ENCODE results near the gene FAM234B.

Gene FAM234B, protein sequence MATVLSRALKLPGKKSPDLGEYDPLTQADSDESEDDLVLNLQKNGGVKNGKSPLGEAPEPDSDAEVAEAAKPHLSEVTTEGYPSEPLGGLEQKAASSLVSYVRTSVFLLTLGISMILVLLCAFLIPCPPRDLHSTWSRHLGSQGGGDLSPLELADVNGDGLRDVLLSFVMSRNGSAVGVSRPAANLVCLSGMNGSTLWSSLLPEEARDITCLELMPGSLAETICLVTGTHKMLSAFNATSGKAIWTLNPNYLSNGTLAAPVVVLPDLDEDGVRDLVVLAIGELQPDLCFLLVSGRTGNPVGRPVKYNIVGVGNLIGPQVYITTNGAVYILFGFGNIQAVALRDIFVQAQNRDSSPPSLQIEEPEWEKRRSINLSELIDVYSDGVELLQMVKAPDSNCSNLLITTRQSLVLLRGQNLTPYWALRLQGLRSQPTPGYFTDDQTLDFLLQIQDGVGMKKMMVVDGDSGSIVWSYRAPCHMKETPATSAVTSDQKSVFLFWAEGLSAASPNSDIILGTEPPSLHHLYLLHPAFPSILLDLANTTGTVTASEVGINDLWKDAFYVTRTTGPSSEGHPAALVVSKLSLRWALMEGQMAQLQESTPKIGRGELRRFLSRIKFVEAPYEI

DNA sequence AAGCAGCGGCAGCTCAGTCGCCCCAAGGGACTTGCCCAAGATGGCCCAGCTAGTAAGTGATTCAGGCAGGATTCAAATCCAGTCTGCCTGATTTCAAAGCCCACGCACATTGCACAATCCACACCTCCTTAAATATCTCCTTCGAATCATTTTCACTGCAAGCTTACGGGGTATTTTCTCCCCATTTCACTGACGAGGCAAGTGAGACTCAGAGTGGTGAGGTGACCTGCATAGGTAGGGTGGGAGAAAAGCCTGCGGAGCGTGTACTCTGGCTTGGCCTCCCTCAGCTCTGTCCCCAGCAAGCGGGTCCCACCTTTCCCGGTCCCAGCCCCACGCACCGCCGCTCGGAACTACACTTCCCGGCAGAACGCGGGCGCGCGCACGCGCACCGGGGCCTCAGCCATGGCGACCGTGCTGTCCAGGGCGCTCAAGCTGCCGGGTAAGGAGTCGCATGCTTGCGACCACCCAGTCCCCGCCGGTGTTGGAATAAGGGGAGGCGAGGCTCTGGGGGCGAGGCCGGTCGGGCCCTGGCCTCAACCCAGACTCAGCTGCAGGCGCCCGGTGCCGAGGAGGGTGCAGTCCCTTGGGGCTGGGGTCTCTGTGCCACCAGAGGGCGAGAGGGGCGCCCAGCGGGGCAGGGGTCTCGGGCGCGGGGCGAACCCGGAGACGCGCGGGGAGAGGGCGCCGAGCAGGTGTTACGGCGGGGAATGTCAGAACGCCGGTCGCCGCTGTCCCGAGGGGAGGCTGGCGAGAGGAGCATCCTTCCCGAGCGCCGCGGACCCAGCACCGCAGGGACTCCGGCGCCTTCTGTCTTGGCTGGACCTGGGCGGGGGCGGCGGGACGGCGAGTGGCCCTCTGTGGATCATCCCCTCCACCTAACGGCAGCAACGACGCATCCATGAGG, at the start of gene FAM234B:
Gene FAM234B (plus strand): TSS at position 380 of the 904 bp plus-strand sequence. CDS start 23 bp downstream, at position 403.
- DNase-seq: peak; percentile 86

DNA sequence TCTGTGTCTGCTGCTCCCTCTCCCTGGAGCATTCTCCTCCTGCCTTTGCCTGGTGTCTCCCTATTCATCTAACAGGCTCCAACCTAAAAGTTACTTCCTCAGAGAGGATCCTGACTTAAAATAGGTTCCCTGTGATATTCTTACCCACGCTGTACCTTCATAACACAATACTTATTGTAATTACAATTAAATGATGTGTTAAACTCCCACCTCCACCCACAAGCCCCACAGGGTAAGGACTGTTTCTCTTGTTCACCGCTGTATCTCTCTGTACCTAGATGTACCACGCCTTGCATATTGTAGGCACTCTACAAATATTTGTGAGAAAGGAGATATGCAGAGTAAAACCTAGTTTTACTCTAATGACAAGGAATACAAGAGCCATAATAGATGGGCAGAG, 49.1 kb upstream of the FAM234B start:
- no peak for DNase-seq

DNA sequence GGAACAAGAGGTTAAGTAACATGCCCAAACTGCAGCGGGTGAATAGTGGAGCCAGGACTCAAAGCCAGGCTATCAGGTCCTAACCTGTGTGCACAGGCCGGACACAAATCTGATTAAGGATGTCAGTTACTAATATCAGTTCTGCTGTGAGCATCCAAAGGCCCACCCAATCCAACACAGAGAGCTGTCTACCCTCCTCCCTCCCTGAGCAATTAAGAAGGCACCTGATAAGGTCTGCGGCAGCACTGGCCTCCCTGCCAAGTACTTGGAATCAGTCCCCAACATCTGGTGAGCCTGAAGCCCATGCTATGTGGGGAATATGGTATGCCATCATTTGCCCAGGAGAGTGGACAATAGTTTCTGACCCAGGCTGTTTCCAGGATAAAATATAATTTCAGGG, 48.0 kb upstream of the FAM234B start:
- no peak for DNase-seq

DNA sequence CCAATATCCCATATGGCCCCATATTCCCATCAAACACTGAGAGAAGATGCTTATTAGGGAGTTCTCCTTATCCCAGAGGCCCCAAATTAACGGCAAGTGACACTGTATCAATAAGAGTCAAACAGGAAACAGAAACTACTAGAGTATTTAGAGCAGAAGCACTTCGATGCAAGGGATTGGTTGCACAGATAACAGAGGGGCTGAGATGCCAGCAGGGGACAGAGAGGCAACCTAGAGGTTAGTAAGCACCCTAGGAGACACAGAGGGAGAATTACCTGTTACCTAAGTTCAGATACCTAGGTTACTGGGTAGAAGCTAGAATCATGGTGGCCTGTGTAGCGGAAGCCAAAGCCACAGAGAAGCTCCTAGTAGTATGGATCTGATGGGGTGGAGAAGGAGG, 47.0 kb upstream of the FAM234B start:
- no peak for DNase-seq

DNA sequence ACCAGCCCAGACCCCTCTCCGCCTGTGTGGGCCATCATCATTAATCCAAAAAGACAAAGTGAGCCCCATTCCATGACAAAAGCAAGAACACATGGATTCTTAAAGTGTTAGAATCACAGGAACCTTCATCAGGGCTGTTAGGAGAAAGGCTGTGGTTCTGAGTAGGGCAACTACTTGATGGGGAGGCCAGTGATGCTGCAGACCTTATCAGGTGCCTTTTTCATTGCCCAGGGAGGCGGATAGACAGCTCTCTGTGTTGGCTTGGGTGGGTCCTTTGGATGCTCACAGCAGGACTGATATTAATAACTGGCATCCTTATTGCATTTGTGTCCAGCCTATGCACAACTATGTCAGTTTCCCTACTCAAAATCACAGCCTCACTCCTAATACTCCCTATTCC, 46.4 kb upstream of the FAM234B start:
- no peak for DNase-seq

DNA sequence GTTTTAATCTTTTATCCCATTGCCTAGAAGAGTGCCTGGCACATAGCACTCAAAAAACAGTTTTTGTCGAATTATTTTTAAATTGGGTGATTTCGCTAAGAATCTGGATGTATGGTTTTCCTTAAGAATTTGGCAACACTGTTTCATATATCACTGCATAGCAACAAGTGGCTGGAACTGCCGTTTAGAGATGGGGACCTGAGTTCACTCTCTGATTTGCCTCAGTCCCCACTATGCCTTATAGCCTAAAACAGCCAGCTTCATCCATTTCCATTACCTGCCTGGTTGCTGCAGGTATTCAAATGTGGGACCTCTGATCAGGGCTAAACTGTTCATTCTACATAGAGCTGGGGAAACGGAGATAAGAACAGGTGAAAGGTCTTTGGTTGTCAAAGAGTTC, 45.9 kb upstream of the FAM234B start:
- DNase-seq: no peak

DNA sequence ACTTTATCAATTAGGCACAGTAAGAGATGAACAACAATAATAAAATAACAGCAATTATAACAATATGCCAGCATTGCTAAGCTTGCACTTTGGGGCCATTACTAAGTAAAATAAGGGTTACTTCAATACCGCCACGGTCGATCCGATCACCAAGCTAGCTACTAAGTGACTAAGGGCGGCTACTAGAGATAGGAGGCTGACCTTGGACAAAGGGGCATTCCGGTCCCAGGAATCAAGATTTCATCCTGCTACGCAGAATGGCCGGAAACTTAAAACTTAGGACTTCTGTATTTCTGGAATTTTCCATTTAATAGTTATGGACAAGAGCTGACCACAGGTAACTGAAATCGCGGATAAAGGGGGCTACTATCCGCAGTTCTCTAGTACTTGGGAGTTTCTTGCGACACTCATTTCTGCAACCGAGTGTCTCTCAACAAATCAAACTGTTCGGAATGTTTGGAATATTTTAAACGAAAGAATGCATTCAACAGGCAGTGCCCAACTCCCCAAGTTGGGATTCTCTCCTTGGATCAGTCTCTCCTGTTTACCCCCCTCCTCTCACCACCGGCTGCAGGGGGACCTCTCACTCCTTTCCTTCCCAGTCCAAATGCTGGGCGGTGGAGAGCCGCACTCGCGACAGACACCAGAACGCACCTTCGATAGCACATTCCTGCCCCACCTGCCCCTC, 44.8 kb upstream of the FAM234B start:
- DNase-seq: no peak

DNA sequence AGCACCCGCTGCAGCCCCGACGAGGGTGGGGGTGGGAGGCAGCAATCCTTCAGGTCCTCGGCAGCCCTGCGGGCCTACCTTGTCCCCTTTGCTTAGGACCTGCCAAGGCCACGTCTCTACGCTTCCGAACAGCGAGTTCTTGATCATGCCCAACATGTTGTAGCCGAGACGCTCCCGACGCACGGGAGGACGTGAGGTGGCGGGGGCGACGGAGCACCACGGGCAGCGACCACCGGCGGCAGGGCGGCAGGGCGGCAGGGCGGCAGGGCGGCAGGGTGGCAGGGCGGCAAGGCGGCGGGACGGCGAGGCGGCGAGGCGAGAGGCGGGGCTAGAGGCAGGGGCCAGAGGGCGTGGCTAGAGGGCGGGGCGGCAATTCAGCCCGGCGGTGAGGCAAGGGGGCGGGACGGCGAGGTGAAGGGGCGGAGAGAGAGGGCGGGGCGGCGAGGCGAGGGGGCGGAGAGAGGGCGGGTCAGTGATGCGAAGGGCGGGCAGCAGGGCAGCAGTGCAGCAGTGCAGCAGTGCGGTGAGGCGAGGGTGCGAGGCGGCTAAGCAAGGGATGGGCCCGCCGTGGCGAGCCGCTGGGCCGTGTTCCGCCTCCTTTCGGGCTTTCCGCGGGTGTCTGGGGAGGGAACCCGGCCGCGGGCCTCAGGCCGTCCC, 44.1 kb upstream of the FAM234B start, which contains the start of gene HEBP1:
Gene HEBP1 (minus strand): TSS at position 307 of the 657 bp plus-strand sequence. CDS start 151 bp downstream, at position 156.
- peak; percentile 97 for DNase-seq

DNA sequence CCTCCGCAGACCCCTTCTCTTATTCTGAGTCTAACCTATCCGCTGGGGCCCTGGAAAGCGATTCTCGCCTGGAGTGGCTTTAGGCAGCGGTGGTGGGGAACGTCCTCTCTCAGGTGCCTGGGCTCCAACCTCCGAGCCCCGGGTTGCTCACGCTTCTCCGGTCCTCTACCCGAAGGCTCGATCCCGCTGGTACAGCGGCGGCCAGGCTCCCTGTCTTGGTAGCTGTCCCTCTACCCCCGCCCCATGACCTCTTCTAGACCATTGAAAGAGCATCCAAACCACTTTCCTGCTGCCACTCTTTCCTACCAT, 43.6 kb upstream of the FAM234B start:
- DNase-seq: no peak

DNA sequence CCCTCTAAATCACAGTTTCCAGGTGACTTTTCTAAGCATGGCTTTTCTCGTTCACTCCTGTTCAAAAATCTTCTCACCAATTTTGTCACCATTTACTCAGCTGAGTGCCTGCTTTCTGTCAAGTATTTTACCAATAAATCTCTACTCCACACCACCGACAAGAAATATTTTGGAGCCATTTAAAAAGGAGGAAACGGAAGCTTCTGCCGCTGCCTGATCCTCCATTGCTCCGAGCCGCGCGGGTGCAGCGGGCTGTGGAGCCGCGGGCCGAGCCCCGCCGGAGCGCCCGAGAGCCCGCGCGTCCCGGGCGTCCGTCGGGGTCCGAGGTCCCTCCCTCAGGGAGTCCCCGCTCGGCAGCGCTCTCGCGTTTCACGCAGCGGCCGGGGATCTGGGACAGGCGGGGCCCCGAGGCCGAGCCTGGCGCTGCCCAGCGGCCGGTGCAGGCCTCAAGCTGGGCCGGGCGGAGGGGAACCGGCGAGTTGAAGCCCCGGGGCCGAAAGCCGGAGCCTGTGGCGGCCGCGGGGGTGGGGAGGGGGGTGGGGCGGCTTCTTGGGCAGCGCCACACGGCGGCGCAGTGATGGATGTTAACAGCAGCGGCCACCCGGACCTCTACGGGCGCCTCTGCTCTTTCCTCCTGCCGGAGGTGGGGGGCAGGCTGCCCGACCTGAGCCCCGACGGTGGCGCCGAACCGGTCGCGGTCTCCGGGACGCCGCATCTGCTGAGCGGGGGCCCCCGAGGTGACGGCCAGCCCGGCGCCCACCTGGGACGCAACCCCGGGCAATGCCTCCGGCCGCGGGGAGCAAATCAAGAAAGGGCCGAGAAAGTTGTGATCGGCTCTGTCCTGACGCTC, 43.0 kb upstream of the FAM234B start:
- peak; percentile 44 for DNase-seq

DNA sequence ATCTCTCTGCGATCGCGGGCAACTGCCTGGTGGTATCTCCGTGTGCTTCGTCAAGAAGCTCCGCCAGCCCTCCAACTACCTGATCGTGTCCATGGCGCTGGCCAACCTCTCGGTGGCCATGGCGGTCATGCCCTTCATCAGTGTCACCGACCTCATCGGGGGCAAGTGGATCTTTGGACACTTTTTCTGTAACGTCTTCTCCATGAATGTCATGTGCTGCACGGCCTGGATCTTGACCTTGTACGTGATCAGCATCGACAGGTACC, 42.5 kb upstream of the FAM234B start:
- DNase-seq: no peak

DNA sequence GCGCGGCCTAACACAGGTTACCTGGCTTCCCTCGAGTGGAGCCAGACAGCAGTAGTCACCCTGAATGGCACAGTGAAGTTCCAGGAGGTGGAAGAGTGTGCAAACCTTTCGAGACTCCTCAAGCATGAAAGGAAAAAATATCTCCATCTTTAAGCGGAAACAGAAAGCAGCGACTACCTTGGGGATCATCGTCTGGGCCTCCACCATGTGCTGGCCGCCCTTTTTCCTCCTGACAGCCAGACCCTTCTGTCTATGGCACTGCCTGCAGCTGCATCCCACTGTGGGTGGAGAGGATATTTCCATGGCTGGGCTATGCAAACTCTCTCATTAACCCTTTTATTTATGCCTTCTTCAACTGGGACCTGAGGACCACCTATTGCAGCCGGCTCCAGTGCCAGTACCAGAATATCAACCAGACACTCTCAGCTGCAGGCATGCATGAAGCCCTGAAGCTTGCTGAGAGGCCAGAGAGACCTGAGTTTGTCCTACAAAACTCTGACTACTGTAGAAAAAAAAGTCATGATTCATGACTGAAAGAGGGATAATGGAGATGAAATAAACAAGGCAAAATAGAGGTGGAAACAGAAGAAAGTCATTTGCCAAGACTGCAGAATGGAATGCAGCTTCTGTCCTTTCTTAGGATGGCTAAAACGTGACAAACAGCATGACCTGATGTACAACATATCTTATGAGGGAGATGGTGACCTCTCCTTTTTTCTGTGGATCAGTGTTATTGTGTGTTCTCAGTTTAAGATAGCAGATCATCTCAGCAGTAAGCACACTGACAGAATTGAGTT, 41.7 kb upstream of the FAM234B start:
- no peak for DNase-seq

DNA sequence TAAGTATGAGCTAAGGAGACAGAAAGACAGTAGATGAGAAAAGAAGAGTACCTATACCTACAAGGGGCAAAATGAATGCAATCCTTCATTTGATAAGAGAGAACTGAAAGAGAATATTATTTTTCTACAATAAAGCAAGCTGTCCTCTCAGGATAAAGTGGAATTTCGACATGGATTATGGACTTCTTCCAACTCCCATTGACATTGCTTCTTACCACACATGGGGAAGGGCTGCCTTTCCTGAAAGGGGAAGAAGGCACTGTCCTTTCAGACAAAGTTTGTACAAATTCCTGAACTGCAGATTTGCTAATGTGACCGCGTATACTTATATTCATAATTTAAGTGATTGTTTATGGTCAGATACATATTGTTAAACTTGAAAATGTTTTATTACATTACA, 39.8 kb upstream of the FAM234B start:
- no peak for DNase-seq

DNA sequence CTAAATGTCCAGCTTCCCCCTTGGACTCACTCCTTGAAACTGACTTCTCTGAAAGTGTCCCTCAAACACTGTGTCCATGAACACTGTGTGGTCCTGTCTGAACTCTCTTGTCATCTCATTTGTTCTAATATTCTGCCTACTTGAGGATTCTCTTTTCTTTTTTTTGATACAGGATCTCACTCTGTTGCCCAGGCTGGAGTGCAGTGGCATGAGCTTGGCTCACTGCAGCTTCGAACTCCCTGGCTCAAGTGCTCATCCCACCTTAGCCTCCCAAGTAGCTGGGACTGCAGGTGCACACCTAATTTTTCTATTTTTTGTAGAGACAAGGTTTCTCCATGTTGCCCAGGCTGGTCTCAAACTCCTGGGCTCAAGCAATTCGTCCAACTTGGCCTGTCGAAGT, 39.2 kb upstream of the FAM234B start:
- no peak for DNase-seq

DNA sequence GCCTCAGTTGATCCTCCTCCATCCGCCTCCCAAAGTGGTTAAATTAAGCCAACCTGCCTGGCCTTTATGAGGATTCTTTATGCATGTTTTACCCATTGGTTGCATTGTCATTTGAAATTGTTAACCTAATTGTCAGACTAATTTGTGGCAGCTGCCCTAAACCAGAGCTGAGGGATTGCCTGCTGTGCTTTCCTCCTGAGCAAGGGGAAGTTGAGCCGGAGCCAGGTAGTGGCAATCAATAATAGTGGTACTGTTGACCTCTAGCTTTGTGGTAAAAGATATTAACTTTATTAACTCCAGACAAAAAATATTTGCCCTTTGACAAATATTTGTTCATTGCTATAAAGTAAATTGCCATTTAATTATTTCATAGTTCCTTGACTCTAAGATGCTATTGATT, 38.5 kb upstream of the FAM234B start:
- no peak for DNase-seq

DNA sequence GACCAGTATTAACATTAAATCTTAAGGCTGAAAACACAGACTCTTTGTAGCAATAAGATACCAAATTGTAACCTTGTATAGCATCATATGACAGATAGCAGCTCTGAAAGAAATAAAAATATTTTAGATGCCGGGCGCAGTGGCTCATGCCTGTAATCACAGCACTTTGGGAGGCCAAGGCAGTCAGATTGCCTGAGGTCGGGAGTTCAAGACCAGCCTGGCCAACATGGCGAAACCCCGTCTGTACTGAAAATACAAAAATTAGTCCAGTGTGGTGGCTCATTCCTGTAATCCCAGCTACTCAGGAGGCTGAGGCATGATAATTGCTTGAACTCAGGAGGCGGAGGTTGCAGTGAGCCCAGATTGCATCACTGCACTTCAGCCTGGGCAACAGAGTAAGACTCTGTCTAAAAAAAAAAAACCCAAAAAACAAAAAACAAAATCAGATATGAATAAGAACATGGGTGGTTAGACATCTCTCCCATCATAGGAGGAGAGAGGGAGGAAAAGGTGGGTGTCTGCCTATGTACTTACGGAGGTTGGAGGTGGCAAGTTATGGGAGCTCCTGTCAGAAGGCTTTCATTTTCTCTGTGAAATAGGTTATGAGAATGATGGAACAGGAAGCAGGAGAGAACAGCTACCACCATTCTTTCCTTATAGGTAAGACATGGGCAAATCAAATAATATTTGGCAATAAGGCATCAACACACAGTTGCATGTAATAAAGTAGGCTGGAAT, 36.5 kb upstream of the FAM234B start:
- DNase-seq: no peak

DNA sequence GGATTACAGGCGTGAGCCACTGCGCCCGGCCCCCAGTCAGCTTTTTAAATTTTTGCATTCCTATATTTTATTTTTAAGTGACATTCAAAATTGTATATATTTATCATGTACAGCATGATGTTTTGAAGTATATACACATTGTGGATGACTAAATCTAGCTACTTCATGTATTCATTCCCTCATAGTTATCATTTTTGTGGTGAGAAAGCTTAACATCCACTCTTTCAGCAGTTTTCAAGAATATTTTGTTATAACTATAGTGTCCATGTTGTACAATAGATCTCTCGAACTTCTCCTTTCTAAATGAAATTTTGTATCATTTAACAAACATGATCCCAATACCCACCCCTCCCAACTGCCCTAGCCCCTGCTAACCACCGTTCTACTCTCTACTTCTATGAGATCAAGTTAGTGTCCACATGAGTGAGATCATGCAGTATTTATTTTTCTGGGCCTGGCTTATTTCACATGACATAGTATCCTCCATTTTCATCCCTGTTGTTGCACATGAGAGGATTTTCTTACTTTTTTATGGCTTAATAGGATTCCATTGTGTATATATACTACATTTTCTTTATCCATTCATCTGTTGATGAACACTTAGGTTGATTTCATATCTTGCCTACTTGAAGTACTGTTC, 35.3 kb upstream of the FAM234B start:
- no peak for DNase-seq

DNA sequence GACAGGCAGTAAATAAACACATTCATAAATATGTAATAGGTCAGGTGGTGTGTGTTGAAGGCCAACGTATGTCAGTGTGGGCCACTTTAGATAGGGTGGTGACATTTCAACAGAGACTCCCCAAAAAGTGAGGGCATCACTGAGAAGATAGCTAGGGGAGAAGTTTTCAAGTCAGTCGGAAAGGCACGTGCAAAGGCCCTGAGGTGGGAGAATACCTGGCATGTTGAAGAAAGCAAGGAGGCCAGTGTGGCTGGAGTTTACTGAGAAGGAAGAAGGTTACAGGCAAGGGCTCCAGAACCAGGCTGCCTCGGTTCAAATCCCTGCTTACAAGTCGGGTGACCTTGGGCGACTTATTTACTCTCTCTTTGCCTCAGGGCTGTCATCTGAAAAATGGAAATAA, 33.1 kb upstream of the FAM234B start:
- no peak for DNase-seq

DNA sequence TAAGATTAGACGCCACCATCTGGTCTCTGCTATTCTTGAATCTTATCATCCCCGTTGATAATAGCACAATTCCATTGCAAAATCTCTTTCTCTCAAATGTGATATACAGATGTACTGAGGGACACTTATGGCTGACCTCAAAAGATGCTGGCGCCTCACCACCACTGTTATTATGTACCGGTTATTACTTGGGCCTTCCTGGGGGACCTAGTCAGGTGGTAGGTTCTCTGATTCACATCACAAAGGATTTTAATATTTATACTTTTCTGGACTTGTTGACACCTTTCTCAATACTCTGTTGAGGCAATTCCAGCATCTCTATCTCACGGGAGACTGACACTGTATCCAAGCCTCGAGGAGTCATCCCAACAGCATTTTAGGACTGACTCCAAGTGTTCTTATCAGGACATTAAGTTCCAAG, 21.3 kb upstream of the FAM234B start:
- DNase-seq: no peak

Measured in activated CD4-positive, alpha-beta T cell treated with anti-CD3 and anti-CD28 coated beads, Interleukin-10, Interleukin-2, amounts not matched to agents 100 ng/mL and 50 ng/mL, durations not matched to agents 16 hours and 8 hours (primary cell).